K562 treated with DMSO at 1 percent for 48 hours (cell line): ENCODE data around the gene SNF8. TPM values are rescaled to one million over a fixed set of nuclear protein-coding genes. Genes with fewer than 3 reads are reported as not detected.

ENCODE experiments used
- total RNA-seq: library from RNA; unstranded; fragments of 300-600 nt; gene quantifications from 2 replicates; pipeline ENCODE4 v1.2.3, GENCODE V29; 2022; ENCODE audit warnings: low replicate concordance; ENCODE audit errors: extremely low read depth

Gene SNF8, protein sequence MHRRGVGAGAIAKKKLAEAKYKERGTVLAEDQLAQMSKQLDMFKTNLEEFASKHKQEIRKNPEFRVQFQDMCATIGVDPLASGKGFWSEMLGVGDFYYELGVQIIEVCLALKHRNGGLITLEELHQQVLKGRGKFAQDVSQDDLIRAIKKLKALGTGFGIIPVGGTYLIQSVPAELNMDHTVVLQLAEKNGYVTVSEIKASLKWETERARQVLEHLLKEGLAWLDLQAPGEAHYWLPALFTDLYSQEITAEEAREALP
- total RNA-seq: not detected in 2 replicates

DNA sequence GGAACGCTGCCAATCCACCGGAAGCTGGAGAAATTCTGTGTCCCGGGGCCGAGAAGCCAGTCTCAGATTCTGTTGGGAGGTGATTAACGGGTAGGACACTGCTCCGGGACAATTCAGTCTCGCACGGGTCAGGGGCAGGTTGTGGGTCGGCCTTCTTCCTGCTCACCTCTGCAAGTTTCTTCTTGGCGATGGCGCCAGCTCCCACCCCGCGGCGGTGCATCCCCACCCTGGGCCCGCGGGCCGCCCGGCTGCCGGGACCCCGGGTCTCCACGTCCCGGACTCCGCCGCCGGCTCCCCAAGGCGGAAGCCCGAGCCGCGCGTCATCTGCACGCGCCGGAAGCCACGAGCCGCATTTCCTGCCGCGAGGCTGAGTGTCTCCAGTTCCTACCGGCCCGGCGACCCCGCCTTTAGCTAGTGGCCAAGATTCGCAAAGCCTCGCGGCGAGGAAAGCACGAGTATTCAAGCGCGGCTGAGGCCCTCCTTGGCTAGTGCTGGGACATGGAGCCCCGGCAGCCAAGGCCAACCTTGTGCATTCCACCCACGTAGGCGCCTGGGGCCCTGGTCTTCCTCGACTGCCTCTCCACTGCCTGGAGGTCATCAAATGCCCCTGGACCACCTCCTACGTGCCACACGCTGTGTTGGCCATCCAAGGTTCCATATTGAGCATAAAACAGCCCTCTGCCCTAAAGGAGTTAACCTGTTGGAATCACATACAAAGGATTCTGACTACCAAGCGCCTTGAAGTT, at the start of gene SNF8:
Gene SNF8 (minus strand): TSS at position 328 of the 746 bp plus-strand sequence. CDS start 108 bp downstream, at position 220.

DNA sequence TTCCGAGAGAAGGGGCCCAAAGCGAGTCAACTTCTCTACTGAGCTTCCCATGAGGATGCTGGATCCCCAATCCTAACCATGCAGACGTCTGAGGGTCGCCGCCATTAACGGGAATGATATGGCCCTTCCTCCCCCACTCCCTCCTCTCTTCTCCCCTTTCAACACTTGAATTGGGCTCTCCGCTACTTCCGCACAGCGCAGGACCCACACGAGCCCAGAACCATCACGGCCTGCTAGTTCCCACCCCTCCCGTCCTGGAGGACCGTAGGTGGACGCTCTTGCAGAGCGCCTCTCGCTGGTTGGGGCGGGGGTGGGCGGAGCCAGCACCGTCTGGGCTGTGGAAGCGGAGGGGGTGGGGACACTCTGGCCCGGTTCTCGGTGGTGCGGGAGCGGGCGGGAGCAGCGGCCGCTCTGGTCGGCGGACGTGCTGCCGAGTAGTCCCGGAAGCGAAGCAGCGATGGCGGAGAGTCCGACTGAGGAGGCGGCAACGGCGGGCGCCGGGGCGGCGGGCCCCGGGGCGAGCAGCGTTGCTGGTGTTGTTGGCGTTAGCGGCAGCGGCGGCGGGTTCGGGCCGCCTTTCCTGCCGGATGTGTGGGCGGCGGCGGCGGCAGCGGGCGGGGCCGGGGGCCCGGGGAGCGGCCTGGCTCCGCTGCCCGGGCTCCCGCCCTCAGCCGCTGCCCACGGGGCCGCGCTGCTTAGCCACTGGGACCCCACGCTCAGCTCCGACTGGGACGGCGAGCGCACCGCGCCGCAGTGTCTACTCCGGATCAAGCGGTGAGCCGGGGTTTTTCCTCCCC, 36.4 kb downstream of the SNF8 start, which contains the start of gene UBE2Z:
Gene UBE2Z (plus strand): TSS at position 361 of the 797 bp plus-strand sequence. CDS start 97 bp downstream, at position 458.

Other genes with a start within 250 kb of the SNF8 start
- not detected in 2 replicates for gene PRAC1, start 222.3 kb downstream of the SNF8 start, total RNA-seq
- gene PRAC2, start 221.7 kb downstream of the SNF8 start, total RNA-seq: not detected in 2 replicates
- gene HOXB13, start 216.1 kb downstream of the SNF8 start, total RNA-seq: not detected in 2 replicates
- not detected in 2 replicates for gene TTLL6, start 127.6 kb downstream of the SNF8 start, total RNA-seq
- gene CALCOCO2, start 113.8 kb downstream of the SNF8 start, total RNA-seq: not detected in 2 replicates
- not detected in 2 replicates for gene ATP5MC1, start 52.1 kb downstream of the SNF8 start, total RNA-seq
- not detected in 2 replicates for gene UBE2Z, start 36.4 kb downstream of the SNF8 start, total RNA-seq
- gene GIP, start 23.8 kb upstream of the SNF8 start, total RNA-seq: not detected in 2 replicates
- gene IGF2BP1, start 52.5 kb upstream of the SNF8 start, total RNA-seq: 183 TPM in 1 of 2 replicates, not detected in the other
- gene B4GALNT2, start 187.9 kb upstream of the SNF8 start, total RNA-seq: not detected in 2 replicates